Right lobe of liver (tissue), 4 donors: ENCODE measurements around the gene GRB14.

Experiments used
- CTCF ChIP-seq, 4 donors: fragments of 200-600 bp in 3 of 4; fragments of 450-650 bp in 1 of 4; IDR thresholded peaks; one replicate each; pipeline versions ENCODE4 v1.5.1 to v1.8.0; 2016 to 2022; ENCODE audit warnings: antibody characterized with exemption in 4 of 4, mild to moderate bottlenecking in 2 of 4
- POLR2A ChIP-seq: fragments of 450-650 bp; IDR thresholded peaks from one replicate; pipeline ENCODE4 v1.6.1; 2017; ENCODE audit warnings: antibody characterized with exemption, mild to moderate bottlenecking
- donor health status: DM: no; HTN: no; CAD: no.
- donor health status: DM: no; HTN: no; CAD: no.
- donor health status: DM: no; HTN: yes; CAD: no.

GRCh38 chr2:164624316-164624715 lies 3.0 kb upstream of the GRB14 start:
- TF ChIP-seq CTCF (IDR thresholded peaks at IDR 0.05) (no peak), POLR2A (no peak)
